H1 (cell line): ENCODE results near the gene PDHX. TPM values are rescaled to one million over a fixed set of nuclear protein-coding genes. Genes with fewer than 3 reads are reported as not detected.

Experiments used
- CTCF ChIA-PET: fragments of 300-600 bp; sonication (Branson Sonifier 250); formaldehyde crosslinking; loops from one replicate; lab custom pipeline; 2021; ENCODE audit not compliant: partially characterized antibody; lab: Charles Lee
- POLR2A ChIA-PET: fragments of 300-600 bp; sonication (Branson Sonifier 250); formaldehyde crosslinking; loops from one replicate; lab custom pipeline; 2021; ENCODE audit warnings: inconsistent platforms; ENCODE audit not compliant: partially characterized antibody; lab: Charles Lee
- DNase-seq, 2 experiments: peaks; one replicate each; pipeline versions ENCODE4 v3.0.0 to v3.0.0-alpha.2; 2010 to 2022; ENCODE audit warnings: low spot score in 2 of 2, low read depth in 1 of 2, mixed read lengths in 1 of 2
- FAIRE-seq: peaks from 2 replicates; lab custom pipeline; 2011; peaks lifted over from hg19 to GRCh38; lab: Jason Lieb, UNC
- H2AFZ ChIP-seq: 2 replicates; pipeline ENCODE4 v1.8.1; 2012; ENCODE audit warnings: low read length, inconsistent platforms
- H2AK5ac ChIP-seq: 2 replicates; pipeline ENCODE4 v1.6.1; 2013; ENCODE audit warnings: low read depth, low read length
- H2BK120ac ChIP-seq: replicated peaks from 2 replicates; pipeline ENCODE3; 2013; ENCODE audit warnings: low read depth, low read length, inconsistent platforms
- H2BK12ac ChIP-seq: 2 replicates; pipeline ENCODE4 v1.6.1; 2013; ENCODE audit warnings: low read depth, low read length
- H2BK15ac ChIP-seq: 2 replicates; pipeline ENCODE4 v1.6.1; 2013; ENCODE audit warnings: low read length
- H2BK20ac ChIP-seq: 2 replicates; pipeline ENCODE4 v1.6.1; 2013; ENCODE audit warnings: low read length
- H2BK5ac ChIP-seq: 2 replicates; pipeline ENCODE4 v1.6.1; 2013; ENCODE audit warnings: low read depth, low read length
- H3K14ac ChIP-seq: 2 replicates; pipeline ENCODE4 v1.6.1; 2013; ENCODE audit warnings: inconsistent platforms; ENCODE audit not compliant: insufficient read length
- H3K18ac ChIP-seq: 2 replicates; pipeline ENCODE4 v1.6.1; 2013; ENCODE audit warnings: low read length; ENCODE audit errors: extremely low read depth
- H3K23ac ChIP-seq: 2 replicates; pipeline ENCODE4 v1.6.1; 2013; ENCODE audit warnings: inconsistent platforms; ENCODE audit not compliant: insufficient read length
- H3K23me2 ChIP-seq: 2 replicates; pipeline ENCODE4 v1.6.1; 2013; ENCODE audit warnings: low read depth, low read length
- H3K27ac ChIP-seq: 2 replicates; pipeline ENCODE4 v1.6.1; 2011; ENCODE audit warnings: low read depth, low read length, inconsistent platforms
- H3K27me3 ChIP-seq, 4 experiments: replicated peaks in 1 of 4; 1 replicate in 1 of 4; 2 replicates in 3 of 4; pipeline versions ENCODE4 v1.6.1 to v1.8.1; 2011 to 2013; ENCODE audit warnings: low read length in 3 of 4, mild to moderate bottlenecking in 3 of 4, inconsistent platforms in 2 of 4, mixed read lengths in 2 of 4, moderate library complexity in 1 of 4; ENCODE audit not compliant: control insufficient read depth in 3 of 4, insufficient read depth in 3 of 4; ENCODE audit errors: extremely low read depth in 1 of 4
- H3K36me3 ChIP-seq, 4 experiments: 2 replicates each; pipeline versions ENCODE4 v1.6.1 to v1.8.1; 2011 to 2013; ENCODE audit warnings: mild to moderate bottlenecking in 4 of 4, low read length in 3 of 4, moderate library complexity in 2 of 4, control low read depth in 1 of 4, inconsistent platforms in 1 of 4; ENCODE audit not compliant: insufficient read depth in 4 of 4, control insufficient read depth in 2 of 4
- H3K4ac ChIP-seq: replicated peaks from 2 replicates; pipeline ENCODE3; 2013; ENCODE audit warnings: low read length, low read depth, mixed read lengths, inconsistent platforms; ENCODE audit not compliant: insufficient read length
- H3K4me1 ChIP-seq, 4 experiments: replicated peaks in 1 of 4; 1 replicate in 1 of 4; 2 replicates in 3 of 4; pipeline versions ENCODE4 v1.6.1 to v1.8.1; 2011 to 2013; ENCODE audit warnings: low read length in 3 of 4, inconsistent platforms in 2 of 4, mixed read lengths in 1 of 4; ENCODE audit not compliant: insufficient read depth in 4 of 4, control insufficient read depth in 3 of 4
- H3K4me2 ChIP-seq, 2 experiments: 2 replicates each; pipeline versions ENCODE4 v1.6.1 to v1.8.1; 2011 to 2013; ENCODE audit warnings: low read depth in 2 of 2, low read length in 2 of 2, control low read depth in 1 of 2, inconsistent platforms in 1 of 2, mild to moderate bottlenecking in 1 of 2; ENCODE audit not compliant: insufficient read depth in 1 of 2
- H3K4me3 ChIP-seq, 4 experiments: fragments of 200-600, 300-600 bp in 1 of 4; sonication (generic), shearing (Covaris generic), sonication (Bioruptor Twin) in 1 of 4; 2 replicates each; pipeline versions ENCODE4 v1.5.1 to v1.8.1; 2011 to 2016; ENCODE audit warnings: low read length in 4 of 4, low read depth in 3 of 4, control low read depth in 2 of 4, inconsistent platforms in 2 of 4, mild to moderate bottlenecking in 2 of 4, mixed read lengths in 1 of 4, moderate library complexity in 1 of 4; ENCODE audit not compliant: insufficient read depth in 2 of 4; ENCODE audit errors: extremely low read depth in 1 of 4
- H3K56ac ChIP-seq: replicated peaks from 2 replicates; pipeline ENCODE3; 2013; ENCODE audit warnings: low read depth, mild to moderate bottlenecking, mixed read lengths, low read length, inconsistent platforms; ENCODE audit not compliant: insufficient read length
- H3K79me1 ChIP-seq: 2 replicates; pipeline ENCODE4 v1.6.1; 2013; ENCODE audit warnings: low read depth, low read length, control low read depth
- H3K79me2 ChIP-seq, 2 experiments: 2 replicates each; pipeline versions ENCODE4 v1.6.1 to v1.8.1; 2012 to 2013; ENCODE audit warnings: low read length in 2 of 2, mild to moderate bottlenecking in 2 of 2, inconsistent platforms in 1 of 2; ENCODE audit not compliant: insufficient read depth in 2 of 2, control insufficient read depth in 1 of 2
- H3K9ac ChIP-seq, 4 experiments: replicated peaks in 1 of 4; 1 replicate in 1 of 4; 2 replicates in 3 of 4; pipeline versions ENCODE4 v1.6.1 to v1.8.1; 2011 to 2013; ENCODE audit warnings: low read depth in 3 of 4, low read length in 3 of 4, control low read depth in 2 of 4, mild to moderate bottlenecking in 2 of 4, moderate library complexity in 2 of 4, inconsistent platforms in 1 of 4; ENCODE audit errors: extremely low read depth in 1 of 4
- H3K9me3 ChIP-seq, 2 experiments: 2 replicates each; pipeline versions ENCODE4 v1.6.1 to v1.8.1; 2012 to 2013; ENCODE audit warnings: mild to moderate bottlenecking in 2 of 2, moderate library complexity in 2 of 2, control low read depth in 1 of 2, inconsistent platforms in 1 of 2, low read depth in 1 of 2, low read length in 1 of 2, mixed read lengths in 1 of 2; ENCODE audit not compliant: insufficient read depth in 2 of 2
- H4K20me1 ChIP-seq, 2 experiments: replicated peaks in 1 of 2; 2 replicates each; pipeline versions ENCODE3 to v1.8.1; 2011 to 2013; ENCODE audit warnings: inconsistent platforms in 2 of 2, low read length in 2 of 2, mild to moderate bottlenecking in 1 of 2; ENCODE audit not compliant: insufficient read depth in 2 of 2, control insufficient read depth in 1 of 2
- H4K5ac ChIP-seq: 2 replicates; pipeline ENCODE4 v1.6.1; 2013; ENCODE audit warnings: low read length, low read depth, mixed read lengths, inconsistent platforms; ENCODE audit not compliant: insufficient read length
- H4K8ac ChIP-seq: 2 replicates; pipeline ENCODE4 v1.8.0; 2013; ENCODE audit warnings: mild to moderate bottlenecking, moderate library complexity, low read length, inconsistent platforms; ENCODE audit not compliant: insufficient read depth; ENCODE audit errors: extremely low read depth
- H4K91ac ChIP-seq: replicated peaks from 2 replicates; pipeline ENCODE3; 2013; ENCODE audit warnings: low read length, mixed read lengths, inconsistent platforms; ENCODE audit not compliant: insufficient read length
- ATF2 ChIP-seq: IDR thresholded peaks from 2 replicates; pipeline ENCODE4 v1.6.1; 2012; ENCODE audit warnings: low read length, inconsistent platforms
- CEBPB ChIP-seq: IDR thresholded peaks from 2 replicates; pipeline ENCODE4 v1.6.1; 2012; ENCODE audit warnings: low read depth, low read length
- CHD2 ChIP-seq: IDR thresholded peaks from 2 replicates; pipeline ENCODE4 v1.6.1; 2012; ENCODE audit warnings: low read length, improper control_type of control experiment
- HDAC6 ChIP-seq: IDR thresholded peaks from one replicate; pipeline ENCODE4 v1.7.1; 2012; ENCODE audit warnings: low read depth, mild to moderate bottlenecking, inconsistent platforms, low read length, moderate library complexity
- JUN ChIP-seq: IDR thresholded peaks from 2 replicates; pipeline ENCODE4 v1.6.1; 2011; ENCODE audit warnings: low read depth, mild to moderate bottlenecking, improper control_type of control experiment, low read length
- JUND ChIP-seq: IDR thresholded peaks from 2 replicates; pipeline ENCODE4 v1.6.1; 2011; ENCODE audit warnings: mild to moderate bottlenecking, improper control_type of control experiment, low read length
- RNF2 ChIP-seq: fragments of 200-900, 300-1000 bp; sonication (generic); IDR thresholded peaks from 2 replicates; pipeline ENCODE4 v1.7.1; 2016; ENCODE audit warnings: borderline replicate concordance, low read depth, mild to moderate bottlenecking, antibody characterized with exemption, low read length; ENCODE audit not compliant: poor library complexity, severe bottlenecking; ENCODE audit errors: missing control alignments
- SIN3A ChIP-seq, 2 experiments: IDR thresholded peaks in 1 of 2; conservative IDR thresholded peaks in 1 of 2; 2 replicates each; pipeline ENCODE4 v1.6.1; 2011 to 2012; ENCODE audit warnings: low read length in 2 of 2, improper control_type of control experiment in 1 of 2, low read depth in 1 of 2, mild to moderate bottlenecking in 1 of 2
- SP1 ChIP-seq: IDR thresholded peaks from 2 replicates; pipeline ENCODE4 v1.6.1; 2011; ENCODE audit warnings: low read depth, low read length
- SRF ChIP-seq: IDR thresholded peaks from 2 replicates; pipeline ENCODE4 v1.6.1; 2011; ENCODE audit warnings: mild to moderate bottlenecking, low read depth, low read length, moderate library complexity
- TAF1 ChIP-seq: IDR thresholded peaks from 2 replicates; pipeline ENCODE4 v1.6.1; 2011; ENCODE audit warnings: mild to moderate bottlenecking, low read depth, low read length
- TEAD4 ChIP-seq: IDR thresholded peaks from 2 replicates; pipeline ENCODE4 v1.6.1; 2012; ENCODE audit warnings: low read depth, low read length, inconsistent platforms, mixed read lengths
- ZNF274 ChIP-seq: IDR thresholded peaks from 2 replicates; pipeline ENCODE4 v1.7.0; 2012; ENCODE audit warnings: low read length, borderline replicate concordance; ENCODE audit errors: extremely low read depth
- WGBS, 2 experiments: shearing (Covaris generic) in 1 of 2; methylation state at CpG; one replicate each; pipeline versions ENCODE4 v1.1.6 to v1.1.7; 2013 to 2015; ENCODE audit warnings: low lambda C conversion rate in 2 of 2, mixed read lengths in 2 of 2, inconsistent platforms in 1 of 2, low coverage in 1 of 2, missing lambda C conversion rate in 1 of 2; ENCODE audit not compliant: insufficient replicate concordance in 2 of 2, insufficient coverage in 1 of 2, insufficient read length in 1 of 2; ENCODE audit errors: extremely low coverage in 1 of 2, missing lambda C conversion rate in 1 of 2; 5-methylcytosine and 5-hydroxymethylcytosine counted together
- polyA plus RNA-seq, 7 experiments: library from polyadenylated mRNA; depleted of rRNA in 3 of 7; stranded (reverse) in 5 of 7; unstranded in 2 of 7; fragments of >200 nt in 5 of 7; fragments of 200-250 nt in 2 of 7; gene quantifications; 1 replicate in 5 of 7; 2 replicates in 1 of 7; 4 replicates in 1 of 7; pipeline versions ENCODE4 v1.2.1 to v1.2.3, GENCODE V29; 2011 to 2013; ENCODE audit warnings: missing spikeins in 2 of 7, mixed read lengths in 2 of 7
- total RNA-seq: library from RNA; stranded (reverse); fragmentation: NEBNext Ultra II Directional; extraction: Animal tissue kit (Norgen Biotek cat#: 25700); gene quantifications from 2 replicates; pipeline ENCODE4 v1.2.1, GENCODE V29; 2021

Gene PDHX
- total and polyA plus RNA-seq, 2 of the 8 experiments (the other 6 are each of a cell fraction or from before 2014, with no cell fraction given) = 12.4 to 51.9 TPM

GRCh38 chr11:35034401-35034800 is 118.0 kb downstream of the PDHX start:
- Histone ChIP-seq H3K9me3 (no peaks in the 10 kb centered on the region), H3K9ac (no peak overlapping the region), H2BK5ac (no peak overlapping the region), H3K23ac (no peak overlapping the region), H4K8ac (no peak overlapping the region), H3K27ac (no peak overlapping the region), H4K91ac (no peak overlapping the region), H2AFZ (no peak overlapping the region), H3K14ac (no peak overlapping the region), H3K4me2 (no peak overlapping the region), H3K4ac (no peak overlapping the region), H2BK20ac (no peak overlapping the region), H2AK5ac (no peak overlapping the region), H3K79me2 (no peaks in the 10 kb centered on the region), H2BK12ac (no peak overlapping the region), H2BK120ac (no peak overlapping the region), H3K23me2 (no peaks in the 10 kb centered on the region), H3K56ac (no peak overlapping the region), H2BK15ac (no peak overlapping the region), H3K79me1 (no peaks in the 10 kb centered on the region), H3K4me1 (peaks cover 0 to 2% (median 0%) of the 10 kb centered on the region in 4 experiments; a peak in 1 of 7 replicates), H4K20me1 (no peaks in the 10 kb centered on the region), H3K27me3 (peaks cover 0 to 1% (median 0%) of the 10 kb centered on the region in 4 experiments; a peak in 1 of 7 replicates), H3K4me3 (no peak overlapping the region), H4K5ac (no peak overlapping the region), H3K18ac (no peak overlapping the region), H3K36me3 (no peaks in the 10 kb centered on the region)
- POLR2A ChIA-PET = no interaction called here
- CTCF ChIA-PET = interaction anchor here (1.0 to 1.5 kb wide), 2 partner anchors 29 to 36 kb away, joined by 3 read pairs; no protein-coding TSS in a partner anchor
- 88% methylated on average over 3 of the region's 3 CpGs; no CpG with 5 or more reads in 1 of the 2 experiments for WGBS, 2 experiments
- FAIRE-seq = no peak
- no peak for DNase-seq
- TF ChIP-seq JUN (no peak), TEAD4 (no peak), SIN3A (conservative IDR thresholded peaks at IDR 0.05 in 1 of 2, IDR thresholded peaks at IDR 0.05 in 1 of 2; ENCODE audit: low read depth in 1 of 2, low read length in 2 of 2) (no peak), ZNF274 (no peak), CHD2 (no peak), ATF2 (no peak), SRF (no peak), RNF2 (no peak), CEBPB (no peak), TAF1 (no peak), JUND (no peak), SP1 (no peak), HDAC6 (no peak)
